ENCODE results near the gene CBX4. TPM values are rescaled to one million over a fixed set of nuclear protein-coding genes. Genes with fewer than 3 reads are reported as not detected.

The CBX4 gene
- polyA plus RNA-seq, 1 donor from 2014 or later = 31.9 TPM

GRCh38 chr17:79801156-79802038 lies 37.8 kb downstream of the CBX4 start:
- H3F3A ChIP-seq (ENCODE audit: insufficient read depth, low read length, poor library complexity, severe bottlenecking) = no peaks in the 10 kb centered on the region
- no peak overlapping the region for H3K4me2 ChIP-seq (ENCODE audit: low read length)
- peaks cover 88% of the 10 kb centered on the region for H3K27me3 ChIP-seq (ENCODE audit: insufficient read depth, low read depth, low read length)
- H2AFZ ChIP-seq (ENCODE audit: low read depth, low read length) = no peak overlapping the region
- H3K4me3 ChIP-seq (ENCODE audit: low read length) = peak overlapping the region; percentile 52
- no peaks in the 10 kb centered on the region for H3K9me3 ChIP-seq (ENCODE audit: low read length)
- no peaks in the 10 kb centered on the region for H3K36me3 ChIP-seq (ENCODE audit: insufficient read depth, low read length)
- H3K9ac ChIP-seq (ENCODE audit: low read length) = peak overlapping the region; percentile 59
- no peaks in the 10 kb centered on the region for H3K9me2 ChIP-seq (ENCODE audit: insufficient read depth, low read length)
- no peaks in the 10 kb centered on the region for H3K79me2 ChIP-seq (replicated peaks; ENCODE audit: insufficient read depth, low read length)
- H4K20me1 ChIP-seq (ENCODE audit: insufficient read depth) = no peaks in the 10 kb centered on the region
- H3K27ac ChIP-seq (ENCODE audit: low read length) = no peak overlapping the region
- no peak for TF ChIP-seq POLR2AphosphoS5 (IDR thresholded peaks at IDR 0.05)
- no peak for TF ChIP-seq SMC3 (conservative IDR thresholded peaks at IDR 0.05; ENCODE audit: poor library complexity)
- no peak for TF ChIP-seq TAF1 (IDR thresholded peaks at IDR 0.05; ENCODE audit: low read depth)
- TF ChIP-seq MXI1 (conservative IDR thresholded peaks at IDR 0.05; ENCODE audit: poor library complexity, severe bottlenecking) = no peak
- TF ChIP-seq, protein P1, sequence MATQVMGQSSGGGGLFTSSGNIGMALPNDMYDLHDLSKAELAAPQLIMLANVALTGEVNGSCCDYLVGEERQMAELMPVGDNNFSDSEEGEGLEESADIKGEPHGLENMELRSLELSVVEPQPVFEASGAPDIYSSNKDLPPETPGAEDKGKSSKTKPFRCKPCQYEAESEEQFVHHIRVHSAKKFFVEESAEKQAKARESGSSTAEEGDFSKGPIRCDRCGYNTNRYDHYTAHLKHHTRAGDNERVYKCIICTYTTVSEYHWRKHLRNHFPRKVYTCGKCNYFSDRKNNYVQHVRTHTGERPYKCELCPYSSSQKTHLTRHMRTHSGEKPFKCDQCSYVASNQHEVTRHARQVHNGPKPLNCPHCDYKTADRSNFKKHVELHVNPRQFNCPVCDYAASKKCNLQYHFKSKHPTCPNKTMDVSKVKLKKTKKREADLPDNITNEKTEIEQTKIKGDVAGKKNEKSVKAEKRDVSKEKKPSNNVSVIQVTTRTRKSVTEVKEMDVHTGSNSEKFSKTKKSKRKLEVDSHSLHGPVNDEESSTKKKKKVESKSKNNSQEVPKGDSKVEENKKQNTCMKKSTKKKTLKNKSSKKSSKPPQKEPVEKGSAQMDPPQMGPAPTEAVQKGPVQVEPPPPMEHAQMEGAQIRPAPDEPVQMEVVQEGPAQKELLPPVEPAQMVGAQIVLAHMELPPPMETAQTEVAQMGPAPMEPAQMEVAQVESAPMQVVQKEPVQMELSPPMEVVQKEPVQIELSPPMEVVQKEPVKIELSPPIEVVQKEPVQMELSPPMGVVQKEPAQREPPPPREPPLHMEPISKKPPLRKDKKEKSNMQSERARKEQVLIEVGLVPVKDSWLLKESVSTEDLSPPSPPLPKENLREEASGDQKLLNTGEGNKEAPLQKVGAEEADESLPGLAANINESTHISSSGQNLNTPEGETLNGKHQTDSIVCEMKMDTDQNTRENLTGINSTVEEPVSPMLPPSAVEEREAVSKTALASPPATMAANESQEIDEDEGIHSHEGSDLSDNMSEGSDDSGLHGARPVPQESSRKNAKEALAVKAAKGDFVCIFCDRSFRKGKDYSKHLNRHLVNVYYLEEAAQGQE (IDR thresholded peaks at IDR 0.05; ENCODE audit: borderline replicate concordance) = no peak
- TF ChIP-seq, protein P2, sequence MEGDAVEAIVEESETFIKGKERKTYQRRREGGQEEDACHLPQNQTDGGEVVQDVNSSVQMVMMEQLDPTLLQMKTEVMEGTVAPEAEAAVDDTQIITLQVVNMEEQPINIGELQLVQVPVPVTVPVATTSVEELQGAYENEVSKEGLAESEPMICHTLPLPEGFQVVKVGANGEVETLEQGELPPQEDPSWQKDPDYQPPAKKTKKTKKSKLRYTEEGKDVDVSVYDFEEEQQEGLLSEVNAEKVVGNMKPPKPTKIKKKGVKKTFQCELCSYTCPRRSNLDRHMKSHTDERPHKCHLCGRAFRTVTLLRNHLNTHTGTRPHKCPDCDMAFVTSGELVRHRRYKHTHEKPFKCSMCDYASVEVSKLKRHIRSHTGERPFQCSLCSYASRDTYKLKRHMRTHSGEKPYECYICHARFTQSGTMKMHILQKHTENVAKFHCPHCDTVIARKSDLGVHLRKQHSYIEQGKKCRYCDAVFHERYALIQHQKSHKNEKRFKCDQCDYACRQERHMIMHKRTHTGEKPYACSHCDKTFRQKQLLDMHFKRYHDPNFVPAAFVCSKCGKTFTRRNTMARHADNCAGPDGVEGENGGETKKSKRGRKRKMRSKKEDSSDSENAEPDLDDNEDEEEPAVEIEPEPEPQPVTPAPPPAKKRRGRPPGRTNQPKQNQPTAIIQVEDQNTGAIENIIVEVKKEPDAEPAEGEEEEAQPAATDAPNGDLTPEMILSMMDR (IDR thresholded peaks at IDR 0.05; ENCODE audit: poor library complexity, severe bottlenecking) = no peak
- TF ChIP-seq RAD21 (conservative IDR thresholded peaks at IDR 0.05) = no peak

DNA sequence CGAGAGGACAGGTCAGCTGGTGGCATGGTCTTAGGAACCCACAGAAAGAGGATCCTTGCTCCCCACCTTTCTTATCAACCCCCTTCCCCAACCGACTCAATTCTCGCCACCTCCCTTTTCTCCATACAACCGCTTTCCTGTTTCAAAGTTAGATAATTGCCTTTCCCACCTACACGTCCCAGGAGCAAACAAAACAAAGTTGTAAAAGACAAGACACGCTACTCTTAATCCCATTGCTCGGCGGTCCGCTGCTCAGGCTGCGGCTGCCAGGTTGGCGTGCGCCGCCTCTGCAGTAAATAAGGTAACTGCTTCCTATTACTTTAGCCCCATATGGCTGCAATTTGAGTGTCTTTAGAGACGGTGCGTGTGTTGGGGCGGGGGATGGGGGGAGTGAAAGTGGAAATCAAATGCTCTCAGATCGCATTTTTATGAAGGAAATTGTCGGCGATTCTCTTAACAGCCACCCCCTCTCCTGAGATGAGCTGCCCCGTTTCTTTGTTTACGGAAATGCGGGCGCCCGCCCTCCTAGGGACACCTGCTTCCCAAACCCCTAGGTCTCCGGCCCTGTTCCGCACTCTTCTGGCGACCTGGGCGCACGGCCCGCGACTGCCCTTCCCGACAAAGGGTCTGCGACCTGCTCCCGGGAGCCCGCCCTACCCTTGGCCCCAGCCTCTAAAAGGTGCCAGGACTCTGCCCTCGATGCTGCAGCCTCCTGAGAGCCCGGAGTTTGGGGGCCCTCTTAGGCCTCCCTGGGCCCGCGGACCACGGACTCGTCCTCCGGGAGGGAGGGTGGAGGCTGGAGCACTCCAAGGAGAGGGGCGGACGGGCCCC lies 38.7 kb downstream of the CBX4 start:
- H3K4me3 ChIP-seq (ENCODE audit: low read length) = peak overlapping the region; percentile 52
- TF ChIP-seq POLR2AphosphoS5 (IDR thresholded peaks at IDR 0.05) (peak; percentile 59), MXI1 (conservative IDR thresholded peaks at IDR 0.05; ENCODE audit: poor library complexity, severe bottlenecking) (peak; percentile 22), EZH2 (IDR thresholded peaks at IDR 0.05; ENCODE audit: borderline replicate concordance, insufficient read depth, low read length, poor library complexity, severe bottlenecking) (no peak)
- H2AFZ ChIP-seq (ENCODE audit: low read depth, low read length) = no peak overlapping the region
- no peak overlapping the region for H3K4me2 ChIP-seq (ENCODE audit: low read length)
- H4K20me1 ChIP-seq (ENCODE audit: insufficient read depth) = no peaks in the 10 kb centered on the region
- peaks cover 79% of the 10 kb centered on the region for H3K27me3 ChIP-seq (ENCODE audit: insufficient read depth, low read depth, low read length)
- H3K9ac ChIP-seq (ENCODE audit: low read length) = peak overlapping the region; percentile 59
- no peak overlapping the region for H3K27ac ChIP-seq (ENCODE audit: low read length)
- no peaks in the 10 kb centered on the region for H3K9me2 ChIP-seq (ENCODE audit: insufficient read depth, low read length)
- H3K79me2 ChIP-seq (replicated peaks; ENCODE audit: insufficient read depth, low read length) = peaks cover 7% of the 10 kb centered on the region
- no peaks in the 10 kb centered on the region for H3K9me3 ChIP-seq (ENCODE audit: low read length)
- H3K36me3 ChIP-seq (ENCODE audit: insufficient read depth, low read length) = no peaks in the 10 kb centered on the region
- H3F3A ChIP-seq (ENCODE audit: insufficient read depth, low read length, poor library complexity, severe bottlenecking) = no peaks in the 10 kb centered on the region
